Coronary artery (tissue), 2 donors: ENCODE data around the gene FAM229A.

ENCODE experiments used
- DNase-seq: peaks from one replicate; pipeline ENCODE4 v3.0.0-alpha.2; 2017; ENCODE audit warnings: low spot score
- H3K27ac ChIP-seq, 2 donors: fragments of 200-600 bp; sonication (generic); one replicate each; pipeline ENCODE4 v1.5.1; 2016 to 2019
- H3K4me3 ChIP-seq: fragments of 200-600 bp; sonication (generic); 2 replicates; pipeline ENCODE4 v1.5.1; 2016; ENCODE audit warnings: mild to moderate bottlenecking, moderate library complexity
- CTCF ChIP-seq: fragments of 200-600 bp; sonication (generic); IDR thresholded peaks from one replicate; pipeline ENCODE4 v1.5.1; 2019; ENCODE audit warnings: antibody characterized with exemption

The FAM229A gene

GRCh38 chr1:32376199-32376598 is 13.9 kb upstream of the FAM229A start:
- Histone ChIP-seq H3K27ac (no peak overlapping the region), H3K4me3 (no peak overlapping the region)
- DNase-seq = no peak
- TF ChIP-seq CTCF = no peak

- DNase-seq = no peak
- H3K4me3 ChIP-seq = no peak overlapping the region
- H3K27ac ChIP-seq = no peak overlapping the region
- TF ChIP-seq CTCF = no peak
These were observed 11.8 kb upstream of the FAM229A start for GRCh38 chr1:32373996-32374592.

- no peak for DNase-seq
- no peak overlapping the region for H3K4me3 ChIP-seq
- TF ChIP-seq CTCF = no peak
- no peak overlapping the region for H3K27ac ChIP-seq
These were observed 10.0 kb upstream of the FAM229A start for GRCh38 chr1:32372149-32372756.

- no peak for TF ChIP-seq CTCF
- Histone ChIP-seq H3K27ac (no peak overlapping the region), H3K4me3 (no peak overlapping the region)
- DNase-seq = no peak
These were observed 5.8 kb upstream of the FAM229A start for GRCh38 chr1:32367912-32368635.

GRCh38 chr1:32365445-32365844 is 3.2 kb upstream of the FAM229A start:
- Histone ChIP-seq H3K27ac (no peak overlapping the region), H3K4me3 (no peak overlapping the region)
- DNase-seq = no peak
- TF ChIP-seq CTCF = no peak

GRCh38 chr1:32364836-32365235 is 2.6 kb upstream of the FAM229A start:
- TF ChIP-seq CTCF = no peak
- H3K27ac ChIP-seq = no peak overlapping the region
- no peak overlapping the region for H3K4me3 ChIP-seq
- DNase-seq = no peak

GRCh38 chr1:32363713-32364112 is 1.4 kb upstream of the FAM229A start:
- H3K27ac ChIP-seq = no peak overlapping the region
- no peak for DNase-seq
- TF ChIP-seq CTCF = no peak
- H3K4me3 ChIP-seq = no peak overlapping the region
